ACC112 (cell line): ENCODE measurements around the gene OR52W1.
A peak's percentile ranks its signal among the peaks of the same experiment; 100 is the strongest.

Experiments
- H2AFZ ChIP-seq: fragments of 200-600 bp; sonication (generic); one replicate; pipeline ENCODE4 v1.6.0; 2017; ENCODE audit warnings: antibody characterized with exemption, low read length; ENCODE audit not compliant: unreplicated experiment
- H3K27ac ChIP-seq: fragments of 200-600 bp; sonication (generic); 2 replicates; pipeline ENCODE4 v1.5.1; 2014; ENCODE audit warnings: low read depth, mild to moderate bottlenecking, antibody characterized with exemption, low read length, moderate library complexity
- H3K27me3 ChIP-seq: fragments of 200-600 bp; sonication (generic); 2 replicates; pipeline ENCODE4 v1.6.1; 2014; ENCODE audit warnings: mild to moderate bottlenecking, antibody characterized with exemption, low read length, moderate library complexity, mixed read lengths; ENCODE audit not compliant: insufficient read depth
- H3K36me3 ChIP-seq: fragments of 200-600 bp; sonication (generic); 2 replicates; pipeline ENCODE4 v1.6.1; 2016; ENCODE audit warnings: mild to moderate bottlenecking, antibody characterized with exemption, low read length, moderate library complexity, mixed read lengths; ENCODE audit not compliant: insufficient read depth
- H3K4me1 ChIP-seq: fragments of 200-600 bp; sonication (generic); one replicate; pipeline ENCODE4 v1.6.1; 2016; ENCODE audit warnings: low read length, mixed read lengths; ENCODE audit not compliant: insufficient read depth, unreplicated experiment, control insufficient read depth
- H3K4me3 ChIP-seq: fragments of 200-600 bp; sonication (generic); 2 replicates; pipeline ENCODE4 v1.5.1; 2014; ENCODE audit warnings: mild to moderate bottlenecking, low read depth, low read length
- H3K79me2 ChIP-seq: fragments of 200-600 bp; sonication (generic); one replicate; pipeline ENCODE4 v1.6.0; 2016; ENCODE audit warnings: low read length; ENCODE audit not compliant: control insufficient read depth, unreplicated experiment, insufficient read depth

Gene OR52W1

DNA sequence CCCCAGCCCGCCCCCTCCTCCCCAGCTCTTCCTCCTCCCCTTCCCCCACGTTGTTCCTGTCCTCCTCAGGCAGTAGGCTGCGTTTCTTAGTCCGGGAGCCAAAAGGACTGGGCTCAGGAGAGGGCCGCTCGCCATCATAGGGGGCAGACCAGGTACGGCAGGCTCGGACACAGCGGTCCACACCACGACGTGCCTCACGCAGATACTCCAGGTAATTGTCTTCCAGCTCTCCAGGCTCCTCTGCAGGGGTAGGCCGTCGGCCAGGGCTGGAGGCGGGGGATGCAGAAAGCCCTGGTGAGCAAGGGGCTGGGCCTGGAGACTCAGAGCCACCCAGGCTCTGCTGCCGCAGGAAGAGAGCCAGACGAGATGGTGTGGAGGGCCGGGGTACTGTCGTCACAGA, 18.7 kb downstream of the OR52W1 start:
- Histone ChIP-seq H2AFZ (no peak overlapping the region), H3K36me3 (peaks cover 33% of the 10 kb centered on the region), H3K79me2 (no peaks in the 10 kb centered on the region), H3K27ac (no peak overlapping the region), H3K27me3 (no peaks in the 10 kb centered on the region), H3K4me3 (no peak overlapping the region), H3K4me1 (peaks cover 13% of the 10 kb centered on the region)

DNA sequence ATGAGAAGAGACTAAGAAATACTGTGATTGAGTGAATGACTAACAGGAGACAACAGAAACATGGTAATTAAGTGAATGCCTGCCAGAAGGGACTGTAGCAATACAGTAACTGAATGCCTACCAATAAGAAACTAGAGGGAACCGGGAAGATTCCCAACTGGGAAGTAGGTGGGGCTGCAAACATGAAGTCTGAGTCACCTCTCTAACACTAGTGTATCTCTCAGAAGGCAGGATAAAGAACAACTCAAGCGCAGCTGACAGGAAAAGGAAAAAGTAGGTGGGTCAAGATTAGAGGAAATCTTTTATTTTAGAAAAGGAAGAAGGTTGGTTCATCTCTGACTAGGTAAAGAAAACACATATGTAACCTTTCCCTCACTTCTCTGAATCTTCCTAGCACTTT, 20.3 kb downstream of the OR52W1 start:
- no peaks in the 10 kb centered on the region for H3K79me2 ChIP-seq
- H3K36me3 ChIP-seq = peaks cover 27% of the 10 kb centered on the region
- peaks cover 13% of the 10 kb centered on the region for H3K4me1 ChIP-seq
- peak overlapping the region; percentile 47 for H3K27ac ChIP-seq
- H3K4me3 ChIP-seq = no peak overlapping the region
- H3K27me3 ChIP-seq = no peaks in the 10 kb centered on the region
- no peak overlapping the region for H2AFZ ChIP-seq

DNA sequence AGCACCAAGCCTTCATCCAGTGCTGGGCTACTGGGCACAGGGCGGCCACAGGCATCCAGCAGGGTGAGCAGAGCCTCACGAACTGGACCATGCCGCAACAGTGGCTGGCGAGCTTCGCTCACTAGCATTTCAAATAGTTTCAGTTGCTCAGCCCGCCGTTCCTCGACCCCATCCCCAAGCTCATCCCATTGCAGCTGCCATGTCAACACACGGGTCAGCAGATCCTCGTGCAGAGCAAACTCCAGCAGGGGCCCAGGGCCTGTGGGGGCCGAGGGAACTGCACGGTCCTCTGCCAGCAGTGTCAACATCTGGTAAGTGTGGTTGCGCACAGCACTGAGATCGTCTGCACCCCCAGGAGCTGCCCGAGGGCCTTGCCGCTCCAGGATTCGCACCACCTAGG, 24.8 kb downstream of the OR52W1 start:
- H3K27ac ChIP-seq = no peak overlapping the region
- H3K36me3 ChIP-seq = peaks cover 13% of the 10 kb centered on the region
- H3K4me3 ChIP-seq = no peak overlapping the region
- H2AFZ ChIP-seq = no peak overlapping the region
- H3K27me3 ChIP-seq = no peaks in the 10 kb centered on the region
- peaks cover 11% of the 10 kb centered on the region for H3K4me1 ChIP-seq
- peaks cover 23% of the 10 kb centered on the region for H3K79me2 ChIP-seq

DNA sequence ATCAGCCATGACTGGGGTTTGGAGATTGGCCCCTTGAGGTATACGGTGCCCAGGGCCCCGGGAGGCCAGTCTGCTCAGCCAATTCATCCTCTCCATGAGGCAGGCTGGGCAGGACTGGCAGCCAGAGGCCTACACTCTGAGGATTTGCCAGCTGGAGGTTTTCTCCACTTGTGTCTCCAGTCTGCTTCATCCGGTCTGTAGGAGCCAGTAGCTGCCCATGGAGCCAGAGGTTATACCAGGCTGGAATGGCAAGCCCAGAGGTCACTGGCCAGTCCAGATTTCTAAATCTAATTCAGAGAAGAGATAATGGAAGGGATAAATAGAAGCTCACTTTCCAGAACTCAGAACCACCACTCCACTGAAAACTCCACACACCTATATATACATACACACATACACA, 25.4 kb downstream of the OR52W1 start:
- no peaks in the 10 kb centered on the region for H3K27me3 ChIP-seq
- no peak overlapping the region for H3K27ac ChIP-seq
- no peak overlapping the region for H3K4me3 ChIP-seq
- no peak overlapping the region for H2AFZ ChIP-seq
- H3K79me2 ChIP-seq = peaks cover 26% of the 10 kb centered on the region
- H3K4me1 ChIP-seq = peaks cover 7% of the 10 kb centered on the region
- peaks cover 13% of the 10 kb centered on the region for H3K36me3 ChIP-seq

DNA sequence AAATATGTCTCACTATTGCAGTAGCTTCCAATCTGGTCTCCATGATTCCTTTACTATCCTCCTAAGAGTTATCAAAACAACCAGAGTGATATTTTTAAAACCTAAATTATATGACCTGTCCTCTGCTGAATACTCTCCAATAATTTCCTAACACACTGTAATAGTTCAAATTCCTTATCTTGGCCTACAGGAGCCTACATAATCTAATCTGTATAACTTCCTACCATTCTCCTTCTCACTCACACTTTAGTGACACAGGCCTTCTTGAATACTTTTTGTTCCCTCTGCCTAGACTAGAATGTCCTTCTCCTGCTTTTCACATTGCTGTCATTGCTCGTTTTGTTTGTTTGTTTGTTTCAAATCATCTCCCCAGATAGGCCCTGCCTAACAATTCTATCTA, 26.0 kb downstream of the OR52W1 start:
- no peak overlapping the region for H2AFZ ChIP-seq
- peaks cover 13% of the 10 kb centered on the region for H3K36me3 ChIP-seq
- no peak overlapping the region for H3K4me3 ChIP-seq
- no peaks in the 10 kb centered on the region for H3K27me3 ChIP-seq
- H3K4me1 ChIP-seq = peaks cover under 1% of the 10 kb centered on the region
- H3K27ac ChIP-seq = no peak overlapping the region
- peaks cover 32% of the 10 kb centered on the region for H3K79me2 ChIP-seq

DNA sequence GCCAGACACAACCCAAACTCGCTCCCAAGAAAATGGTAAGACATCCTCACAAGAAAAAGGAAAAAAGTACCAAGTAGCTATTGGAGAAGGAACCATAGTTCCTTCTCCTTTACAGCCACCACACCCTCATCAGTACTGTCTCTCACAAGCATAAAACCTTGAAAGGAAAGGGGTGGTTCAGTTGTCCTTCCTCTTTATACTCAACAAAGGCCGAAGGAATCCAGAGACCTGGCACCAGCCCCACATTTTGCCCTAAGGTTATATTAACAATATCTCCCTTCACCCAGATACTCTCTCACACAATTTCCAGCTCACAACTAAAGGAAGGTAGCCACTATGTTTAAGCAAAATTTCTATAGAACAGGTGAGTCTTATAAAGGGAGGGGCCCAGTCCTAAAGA, 26.9 kb downstream of the OR52W1 start:
- Histone ChIP-seq H3K4me1 (no peaks in the 10 kb centered on the region), H3K4me3 (no peak overlapping the region), H2AFZ (no peak overlapping the region), H3K27me3 (no peaks in the 10 kb centered on the region), H3K36me3 (peaks cover 8% of the 10 kb centered on the region), H3K27ac (no peak overlapping the region), H3K79me2 (peaks cover 41% of the 10 kb centered on the region)

DNA sequence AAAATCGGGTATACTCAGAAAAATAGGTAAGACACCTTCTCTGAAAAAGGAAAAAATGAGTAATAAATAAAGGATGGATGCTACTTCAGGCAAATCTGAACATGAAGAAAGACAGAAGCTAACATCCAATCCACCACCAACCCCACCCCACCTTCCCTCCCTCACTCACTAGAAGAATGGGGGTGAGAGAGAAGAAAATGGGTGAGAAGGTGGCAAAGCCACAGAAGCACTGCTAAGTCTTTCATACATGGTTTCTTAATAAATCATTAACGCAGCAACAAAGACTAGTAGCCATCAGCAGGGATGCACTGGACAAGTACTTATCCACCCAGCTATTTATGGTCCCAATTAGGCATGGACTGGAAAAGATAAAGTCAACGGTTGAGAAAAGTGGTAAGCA, 29.5 kb downstream of the OR52W1 start:
- Histone ChIP-seq H3K27ac (no peak overlapping the region), H3K79me2 (peaks cover 62% of the 10 kb centered on the region), H3K4me3 (no peak overlapping the region), H3K27me3 (no peaks in the 10 kb centered on the region), H3K4me1 (peaks cover 7% of the 10 kb centered on the region), H3K36me3 (no peaks in the 10 kb centered on the region), H2AFZ (no peak overlapping the region)

DNA sequence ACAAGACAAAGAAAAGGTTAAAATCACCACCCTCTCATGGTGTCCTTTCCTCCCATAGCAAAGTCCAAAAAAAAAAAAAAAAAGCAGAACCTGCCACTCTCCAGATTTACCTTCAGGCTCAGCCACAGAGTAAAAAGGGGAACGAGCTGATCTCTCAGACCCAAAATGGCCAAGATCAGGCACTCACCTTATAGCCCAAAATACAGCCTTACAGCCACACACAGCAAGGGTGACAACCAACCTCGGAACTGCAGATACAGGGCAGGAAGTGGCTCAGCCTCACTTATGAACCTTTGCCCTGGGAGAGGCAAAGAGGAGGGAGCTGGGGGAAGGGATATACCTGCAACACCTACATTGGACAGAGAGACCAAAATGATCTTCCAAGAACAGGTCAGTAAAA, 30.9 kb downstream of the OR52W1 start:
- Histone ChIP-seq H3K27me3 (no peaks in the 10 kb centered on the region), H3K36me3 (no peaks in the 10 kb centered on the region), H3K4me3 (no peak overlapping the region), H2AFZ (no peak overlapping the region), H3K79me2 (peaks cover 71% of the 10 kb centered on the region), H3K4me1 (peaks cover 10% of the 10 kb centered on the region), H3K27ac (no peak overlapping the region)

DNA sequence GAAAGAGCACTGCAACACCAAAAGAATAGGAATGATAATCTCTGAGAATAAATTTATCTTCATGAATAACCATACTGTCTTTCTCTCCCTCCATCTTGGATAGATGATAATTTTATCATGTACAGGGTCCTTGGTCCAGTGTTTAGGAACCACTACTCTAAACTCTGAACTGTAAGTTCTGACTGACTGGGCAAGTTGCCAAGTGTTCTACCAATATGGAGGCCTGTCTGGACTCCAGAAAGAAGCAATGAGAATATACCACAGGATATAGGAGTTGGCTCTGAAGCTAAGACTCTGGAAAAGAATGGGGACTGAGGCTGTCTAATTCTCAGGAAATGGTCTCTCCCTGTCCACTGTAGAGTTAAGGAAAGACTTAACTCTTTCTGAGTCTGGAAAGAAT, 33.9 kb downstream of the OR52W1 start:
- H3K36me3 ChIP-seq = no peaks in the 10 kb centered on the region
- H3K27me3 ChIP-seq = no peaks in the 10 kb centered on the region
- H2AFZ ChIP-seq = no peak overlapping the region
- H3K27ac ChIP-seq = no peak overlapping the region
- peaks cover 10% of the 10 kb centered on the region for H3K4me1 ChIP-seq
- H3K79me2 ChIP-seq = peaks cover 48% of the 10 kb centered on the region
- peak overlapping the region; percentile 87; the same call in 1 of the 2 replicates for H3K4me3 ChIP-seq

DNA sequence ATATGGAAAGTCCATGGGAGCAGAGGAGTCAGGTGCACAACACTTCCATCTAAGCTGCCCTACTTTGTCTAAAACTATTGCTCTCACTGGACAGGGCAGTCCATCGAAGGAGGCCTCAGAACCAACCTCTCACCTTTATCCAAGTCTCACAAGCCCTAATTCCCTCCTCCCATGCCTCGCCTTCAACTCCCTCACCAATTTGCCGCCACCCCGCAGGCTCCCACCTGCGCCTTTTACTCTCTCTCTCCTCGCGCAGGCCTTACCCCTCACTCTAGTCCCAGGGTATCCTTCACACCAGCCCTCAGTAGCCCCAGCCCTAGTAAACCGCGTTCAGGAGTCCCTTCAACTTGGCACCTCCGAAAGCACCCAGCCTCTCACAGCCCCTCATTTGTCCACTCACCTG, 35.0 kb downstream of the OR52W1 start:
- Histone ChIP-seq H3K27ac (peak overlapping the region; percentile 22; the same call in 1 of the 2 replicates), H3K79me2 (peaks cover 48% of the 10 kb centered on the region)

DNA sequence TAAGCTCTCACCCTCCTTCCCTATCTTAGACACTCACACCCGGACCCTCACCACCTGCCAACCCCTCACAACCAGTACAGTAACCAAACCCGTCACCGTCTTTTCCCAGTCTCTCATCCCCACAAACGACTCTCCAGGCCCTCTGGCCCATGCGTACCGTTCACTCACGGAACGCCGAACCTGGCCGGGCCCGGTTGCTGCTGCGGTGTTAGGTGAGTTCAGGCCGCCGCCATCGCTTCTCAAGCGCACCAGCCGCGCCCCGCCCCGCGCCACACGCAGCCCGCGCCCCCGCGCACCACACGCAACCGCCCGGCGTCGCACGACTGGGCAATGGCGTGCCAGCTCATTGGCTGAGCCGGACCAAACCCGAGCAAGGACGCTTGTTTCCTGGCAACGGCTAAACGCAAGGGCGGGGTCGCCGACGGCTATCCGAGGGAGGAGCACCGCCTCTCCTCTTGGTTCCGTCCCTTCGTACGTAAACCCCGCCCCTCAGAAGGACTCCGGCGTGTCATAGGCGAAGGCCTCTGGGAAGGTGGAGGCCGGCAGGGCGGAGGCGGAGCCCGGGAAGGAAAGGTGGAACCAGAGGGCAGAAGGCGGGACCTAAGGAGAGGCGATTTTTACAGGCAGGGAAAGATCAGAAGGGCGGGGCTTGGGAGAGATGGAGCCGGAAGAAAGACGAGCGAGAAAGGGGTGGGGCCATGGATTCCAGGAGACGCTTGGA, 35.5 kb downstream of the OR52W1 start, which contains the start of gene FHIP1B:
TSS of gene FHIP1B (minus strand) at position 250 of the 721 bp plus-strand sequence. CDS start 10,120 bp downstream, outside the sequence.
- peaks cover 6% of the 10 kb centered on the region; the same call in 1 of the 2 replicates for H3K27me3 ChIP-seq
- H3K36me3 ChIP-seq = no peaks in the 10 kb centered on the region
- peaks cover 10% of the 10 kb centered on the region for H3K4me1 ChIP-seq
- H3K79me2 ChIP-seq = peaks cover 44% of the 10 kb centered on the region
- H2AFZ ChIP-seq = peak within 1 kb of the TSS; percentile 79
- H3K27ac ChIP-seq = peak within 1 kb of the TSS; percentile 22; the same call in 1 of the 2 replicates
- peak within 1 kb of the TSS; percentile 87 for H3K4me3 ChIP-seq

More for the DNA sequence above, 35.0 kb downstream of the OR52W1 start:
- peak overlapping the region; percentile 87 for H3K4me3 ChIP-seq
- H3K27me3 ChIP-seq = peaks cover 3% of the 10 kb centered on the region; the same call in 1 of the 2 replicates
- H3K36me3 ChIP-seq = no peaks in the 10 kb centered on the region
- H3K4me1 ChIP-seq = peaks cover 10% of the 10 kb centered on the region
- peak overlapping the region; percentile 51 for H2AFZ ChIP-seq
